ENCODE results near the gene PTBP3. TPM values are rescaled to one million over a fixed set of nuclear protein-coding genes. Genes with fewer than 3 reads are reported as not detected.
"Not testable (repeated sequence)": the region's sequence is repeated elsewhere in the genome, so short reads cannot be mapped to it uniquely, and the experiment has no call there.

Gene PTBP3
- total RNA-seq, 1 donor from 2014 or later: 18.7 TPM

GRCh38 chr9:112224401-112225289 is 108.8 kb downstream of the PTBP3 start:
- ATAC-seq (no peak), DNase-seq (ENCODE audit: low spot score) (no peak)

GRCh38 chr9:112218908-112219307 is 114.5 kb downstream of the PTBP3 start:
- no peak for DNase-seq (ENCODE audit: low spot score)
- ATAC-seq: no peak

GRCh38 chr9:112212926-112213325 is 120.5 kb downstream of the PTBP3 start:
- no peak for ATAC-seq
- DNase-seq (ENCODE audit: low spot score): no peak

- ATAC-seq (no peak), DNase-seq (ENCODE audit: low spot score) (no peak)
These were observed 126.0 kb downstream of the PTBP3 start for GRCh38 chr9:112207451-112207850.

- DNase-seq (ENCODE audit: low spot score): no peak
- no peak for ATAC-seq
These were observed 129.9 kb downstream of the PTBP3 start for GRCh38 chr9:112203536-112203935.

GRCh38 chr9:112200711-112201110 is 132.7 kb downstream of the PTBP3 start:
- DNase-seq (ENCODE audit: low spot score) (no peak), ATAC-seq (no peak)

- DNase-seq (ENCODE audit: low spot score): no peak
- no peak for ATAC-seq
These were observed 134.8 kb downstream of the PTBP3 start for GRCh38 chr9:112198646-112199045.

GRCh38 chr9:112194969-112195431 is 138.4 kb downstream of the PTBP3 start:
- DNase-seq (ENCODE audit: low spot score): no peak
- ATAC-seq: no peak

- ATAC-seq (no peak), DNase-seq (ENCODE audit: low spot score) (no peak)
These were observed 139.7 kb downstream of the PTBP3 start for GRCh38 chr9:112193572-112194288.

GRCh38 chr9:112190320-112190719 is 143.1 kb downstream of the PTBP3 start:
- not testable (repeated sequence) for ATAC-seq; DNase-seq (ENCODE audit: low spot score)

- no peak for ATAC-seq
These were observed 144.5 kb downstream of the PTBP3 start for GRCh38 chr9:112188884-112189283.

GRCh38 chr9:112187404-112187803 is 146.0 kb downstream of the PTBP3 start:
- ATAC-seq (no peak), DNase-seq (ENCODE audit: low spot score) (no peak)

More at GRCh38 chr9:112188884-112189283, 144.5 kb downstream of the PTBP3 start:
- no peak for DNase-seq (ENCODE audit: low spot score)

- DNase-seq (ENCODE audit: low spot score): no peak
- ATAC-seq: no peak
These were observed 146.7 kb downstream of the PTBP3 start for GRCh38 chr9:112186695-112187094.

- DNase-seq (ENCODE audit: low spot score) (no peak), ATAC-seq (no peak)
These were observed 148.5 kb downstream of the PTBP3 start for GRCh38 chr9:112184946-112185345.

- DNase-seq (ENCODE audit: low spot score) (no peak), ATAC-seq (no peak)
These were observed 149.2 kb downstream of the PTBP3 start for GRCh38 chr9:112184221-112184620.

- ATAC-seq (no peak), DNase-seq (ENCODE audit: low spot score) (no peak)
These were observed 153.0 kb downstream of the PTBP3 start for GRCh38 chr9:112180387-112180881.

- ATAC-seq: no peak
- DNase-seq (ENCODE audit: low spot score): no peak
These were observed 153.6 kb downstream of the PTBP3 start for GRCh38 chr9:112179816-112180215.

- ATAC-seq (no peak), DNase-seq (ENCODE audit: low spot score) (no peak)
These were observed 156.9 kb downstream of the PTBP3 start for GRCh38 chr9:112176524-112176923.

- ATAC-seq: no peak
- no peak for DNase-seq (ENCODE audit: low spot score)
These were observed 157.6 kb downstream of the PTBP3 start for GRCh38 chr9:112175796-112176315.

- peak; percentile 47 for DNase-seq (ENCODE audit: low spot score)
- peak; percentile 65 for ATAC-seq
These were observed 158.2 kb downstream of the PTBP3 start, which contains the start of gene SUSD1 for GRCh38 chr9:112174965-112175795. TSS of gene SUSD1 (minus strand) at chr9:112175297. CDS start at chr9:112175235, 62 bp downstream.

All from left lobe of liver (tissue), 2 donors.